Activated CD4-positive, alpha-beta memory T cell treated with anti-CD3 and anti-CD28 coated beads for 36 hours (primary cell): ENCODE results near the gene PLXDC2. TPM values are rescaled to one million over a fixed set of nuclear protein-coding genes. Genes with fewer than 3 reads are reported as not detected.

ENCODE experiments used
- CTCF ChIA-PET: fragments of 350-600 bp; sonication (Branson Sonifier 250); formaldehyde crosslinking; loops from one replicate; lab custom pipeline; 2021; ENCODE audit warnings: antibody characterized with exemption, inconsistent platforms; lab: Charles Lee
- POLR2A ChIA-PET: fragments of 350-600 bp; sonication (Branson Sonifier 250); formaldehyde crosslinking; loops from one replicate; lab custom pipeline; 2021; ENCODE audit warnings: antibody characterized with exemption; lab: Charles Lee
- DNase-seq: peaks from one replicate; pipeline ENCODE4 v3.0.0-alpha.2; 2020
- H3K27ac Mint-ChIP-seq: one replicate; pipeline ENCODE4 v1.8.0; 2021; ENCODE audit warnings: mixed read lengths
- H3K27me3 Mint-ChIP-seq: one replicate; pipeline ENCODE4 v1.8.0; 2021; ENCODE audit warnings: mixed read lengths
- H3K36me3 Mint-ChIP-seq: one replicate; pipeline ENCODE4 v1.8.0; 2021; ENCODE audit warnings: mixed read lengths
- H3K4me1 Mint-ChIP-seq: one replicate; pipeline ENCODE4 v1.8.0; 2021; ENCODE audit warnings: low read depth, mixed read lengths
- H3K4me3 Mint-ChIP-seq: one replicate; pipeline ENCODE4 v1.8.0; 2021; ENCODE audit warnings: mild to moderate bottlenecking, mixed read lengths
- H3K9me3 Mint-ChIP-seq: one replicate; pipeline ENCODE4 v1.8.0; 2021; ENCODE audit warnings: mixed read lengths
- intact Hi-C: fragments of 100-400 bp; cut with micrococcal nuclease; formaldehyde crosslinking; loops from one replicate; pipeline ENCODE4 v1.15.1; 2023
- total RNA-seq, 2 experiments: library from RNA; stranded (reverse); gene quantifications; one replicate each; pipeline ENCODE4 v1.2.3, GENCODE V29; 2021

PLXDC2 gene
- total RNA-seq, 2 experiments from 2014 or later, result not detected

DNA sequence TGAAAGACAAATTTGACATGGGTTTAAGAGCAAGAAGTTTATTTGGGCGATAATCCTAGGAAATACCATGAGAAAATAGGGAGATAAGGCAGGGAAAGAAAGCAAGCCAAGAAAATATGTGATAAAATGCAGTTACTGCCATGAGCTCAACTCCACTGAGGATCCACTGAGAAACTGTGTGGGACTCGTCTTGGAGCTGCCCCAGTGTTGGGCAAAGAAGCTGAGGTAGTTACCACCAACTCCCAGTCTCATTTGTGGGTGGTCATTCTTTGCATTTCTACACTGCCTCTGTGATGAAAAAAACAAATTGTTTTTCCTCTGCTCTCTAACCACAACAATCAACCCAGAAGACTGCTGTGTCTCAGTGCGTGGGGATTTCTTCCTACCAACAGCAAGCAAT lies 498.2 kb downstream of the PLXDC2 start:
- H3K27me3 Mint-ChIP-seq, result no peaks in the 10 kb centered on the region
- POLR2A ChIA-PET, result no interaction called here
- intact Hi-C loops, result no loop called here
- H3K27ac Mint-ChIP-seq, result no peak overlapping the region
- CTCF ChIA-PET, result no interaction called here
- no peak overlapping the region for H3K4me3 Mint-ChIP-seq
- DNase-seq, result no peak
- no peaks in the 10 kb centered on the region for H3K4me1 Mint-ChIP-seq
- H3K36me3 Mint-ChIP-seq, result no peaks in the 10 kb centered on the region
- H3K9me3 Mint-ChIP-seq, result peaks cover 34% of the 10 kb centered on the region

DNA sequence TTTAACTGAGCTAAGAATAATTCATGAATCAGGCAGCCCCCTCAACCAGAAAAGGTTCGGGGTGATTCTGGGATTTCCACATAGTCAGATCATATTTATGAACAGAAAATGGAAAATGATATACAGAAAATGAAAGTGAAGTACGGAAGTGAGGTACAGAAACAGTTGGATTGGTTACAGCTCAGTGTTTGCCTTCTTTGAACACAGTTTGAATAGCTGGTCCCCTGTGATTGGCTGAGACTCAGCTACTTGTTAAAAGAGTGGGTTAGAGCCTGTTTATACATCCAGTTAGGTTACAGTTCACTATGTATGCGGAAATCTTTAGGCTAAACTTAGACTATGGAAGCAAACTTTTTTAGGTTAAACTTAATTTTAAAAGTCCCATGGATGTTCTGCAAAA lies 511.7 kb downstream of the PLXDC2 start:
- Mint-ChIP-seq H3K36me3 (no peaks in the 10 kb centered on the region), H3K4me1 (no peaks in the 10 kb centered on the region), H3K27ac (no peak overlapping the region), H3K9me3 (peaks cover 13% of the 10 kb centered on the region), H3K27me3 (no peaks in the 10 kb centered on the region), H3K4me3 (no peak overlapping the region)
- POLR2A ChIA-PET, result no interaction called here
- intact Hi-C loops, result no loop called here
- CTCF ChIA-PET, result no interaction called here
- DNase-seq, result no peak

DNA sequence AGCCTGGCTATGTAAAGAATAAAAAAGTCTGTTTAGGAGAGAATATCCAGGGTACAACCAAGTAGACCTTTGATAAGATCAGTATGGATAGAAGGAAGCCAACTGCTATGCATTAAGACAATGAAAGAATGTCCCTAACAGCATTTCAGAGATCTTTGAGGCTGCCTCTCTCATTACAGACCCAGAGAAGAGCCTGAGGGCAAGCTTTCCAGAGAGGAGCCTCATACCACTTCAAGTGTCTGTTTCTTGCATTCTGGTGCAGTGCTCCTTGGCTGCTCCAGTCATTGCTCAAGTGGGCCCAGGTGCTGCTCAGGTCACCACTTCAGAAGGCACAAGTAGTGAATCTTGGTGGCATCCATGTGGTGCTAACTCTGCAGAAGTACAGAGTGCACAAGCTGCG lies 514.0 kb downstream of the PLXDC2 start:
- Mint-ChIP-seq H3K36me3 (no peaks in the 10 kb centered on the region), H3K27me3 (no peaks in the 10 kb centered on the region), H3K4me3 (no peak overlapping the region), H3K27ac (no peak overlapping the region), H3K9me3 (peaks cover 22% of the 10 kb centered on the region), H3K4me1 (no peaks in the 10 kb centered on the region)
- POLR2A ChIA-PET, result no interaction called here
- CTCF ChIA-PET, result no interaction called here
- intact Hi-C loops, result no loop called here
- no peak for DNase-seq

- Mint-ChIP-seq H3K27ac (no peak overlapping the region), H3K4me3 (no peak overlapping the region), H3K27me3 (no peaks in the 10 kb centered on the region), H3K4me1 (no peaks in the 10 kb centered on the region), H3K36me3 (no peaks in the 10 kb centered on the region), H3K9me3 (peaks cover 35% of the 10 kb centered on the region)
- ChIA-PET POLR2A (no interaction called here), CTCF (no interaction called here)
- no peak for DNase-seq
- intact Hi-C loops, result no loop called here
Measured at GRCh38 chr10:20334559-20334958, 518.3 kb downstream of the PLXDC2 start.
